HG02678 (cell line): ENCODE measurements around the gene TRPV5.

ENCODE experiments used
- ATAC-seq: cut with Tn5 transposase; IDR thresholded peaks from one replicate; pipeline ENCODE4 v1.9.1; 2021; ENCODE audit warnings: mild to moderate bottlenecking, moderate library complexity; ENCODE audit not compliant: unreplicated experiment

The TRPV5 gene

DNA sequence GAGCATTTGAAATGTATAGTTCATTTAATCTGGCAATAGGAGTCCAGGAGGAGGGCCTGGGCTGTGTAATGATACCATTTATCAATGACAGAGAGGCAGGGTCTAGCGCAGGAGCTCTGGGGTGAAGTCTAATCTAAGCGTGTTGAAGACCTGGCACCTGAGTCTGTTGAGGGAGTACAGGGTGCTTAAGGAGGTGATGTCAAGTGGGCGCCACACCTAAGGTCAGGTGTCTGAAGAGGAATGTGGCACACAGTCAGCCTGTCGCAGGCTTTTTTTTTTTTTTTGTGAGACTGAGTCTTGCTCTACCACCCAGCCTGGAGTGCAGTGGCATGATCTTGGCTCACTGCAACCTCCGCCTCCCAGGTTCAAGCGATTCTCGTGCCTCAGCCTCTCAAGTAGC lies 8.0 kb upstream of the TRPV5 start:
- ATAC-seq: no peak

- no peak for ATAC-seq
Observed at GRCh38 chr7:142940966-142941535, 7.5 kb upstream of the TRPV5 start.

- no peak for ATAC-seq
Observed at GRCh38 chr7:142939226-142939910, 5.8 kb upstream of the TRPV5 start, which contains the start of gene LLCFC1. TSS of gene LLCFC1 (plus strand) at chr7:142939484. CDS start at chr7:142939622, 138 bp downstream.

GRCh38 chr7:142938611-142939010 lies 5.1 kb upstream of the TRPV5 start:
- ATAC-seq: no peak

- no peak for ATAC-seq
Observed at GRCh38 chr7:142935941-142936565, 2.5 kb upstream of the TRPV5 start.

DNA sequence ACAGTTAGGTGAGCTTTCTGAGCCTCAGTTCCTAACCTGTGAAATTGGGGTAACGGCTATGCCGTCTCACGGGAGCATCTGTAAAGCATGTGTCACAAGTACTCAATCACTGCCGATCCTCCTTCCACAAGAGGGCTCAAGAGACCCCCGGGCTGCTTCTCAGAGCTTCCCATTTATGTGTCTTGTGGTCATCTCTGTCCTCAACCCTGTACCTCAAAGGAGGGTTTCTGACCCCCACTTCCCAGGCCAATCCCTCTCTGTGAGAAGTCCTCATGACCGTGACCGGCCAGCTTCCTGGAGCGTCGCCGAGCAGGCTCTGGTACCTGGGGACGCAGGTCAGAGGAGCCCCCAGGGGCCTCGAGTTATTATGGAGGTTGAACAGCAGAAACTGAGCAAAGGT lies 510 bp upstream of the TRPV5 start:
- ATAC-seq: no peak

DNA sequence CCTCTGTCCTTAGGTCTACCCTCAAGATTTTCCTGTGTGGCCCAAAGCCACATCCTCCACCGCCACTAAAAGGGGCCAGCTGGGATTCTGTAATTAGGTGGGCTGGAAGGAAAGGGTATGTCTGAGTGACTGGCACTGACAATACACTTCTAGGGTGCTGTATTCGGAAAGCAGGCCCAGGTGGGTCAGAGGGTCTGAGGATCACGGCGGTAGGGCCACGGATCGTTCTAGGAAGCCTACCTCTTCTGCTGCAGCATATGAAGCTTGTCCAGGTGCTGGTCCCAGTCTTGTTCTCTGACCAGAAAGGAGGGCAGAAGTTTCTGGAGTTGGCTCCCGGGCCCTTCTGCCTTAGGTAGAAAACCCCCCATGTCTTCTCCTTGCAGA lies 462 bp downstream of the TRPV5 start:
- no peak for ATAC-seq

- no peak for ATAC-seq
Observed at GRCh38 chr7:142932386-142933091, 1.0 kb downstream of the TRPV5 start.

DNA sequence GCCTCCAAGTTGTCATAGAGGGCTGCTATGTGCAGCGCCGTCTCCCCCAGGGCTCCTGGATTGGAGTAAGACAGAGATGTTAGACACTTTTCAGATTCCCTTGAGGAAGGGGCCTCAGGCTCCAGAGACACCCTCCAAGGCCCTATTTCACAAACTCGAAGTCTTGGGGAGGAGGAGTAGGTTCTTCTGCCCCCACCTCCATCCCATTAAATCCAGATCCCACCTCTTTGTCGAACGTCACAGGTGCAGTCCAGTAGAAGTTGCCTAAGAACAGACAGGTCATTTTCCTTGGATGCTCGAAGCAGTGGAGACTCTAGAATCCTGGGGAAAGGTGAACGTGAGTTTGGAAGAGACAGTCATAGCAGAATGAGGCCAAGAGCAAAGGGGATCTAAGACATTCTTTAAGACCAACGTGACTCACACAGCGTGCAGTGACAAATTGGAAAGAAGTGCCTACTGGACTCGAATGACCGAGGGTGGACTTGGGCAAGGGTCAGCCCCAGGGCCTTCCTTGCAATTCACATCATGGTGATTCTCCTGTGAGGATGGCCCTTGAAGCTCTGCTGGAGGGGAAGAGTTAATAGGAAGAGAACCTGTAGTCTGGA lies 3.3 kb downstream of the TRPV5 start:
- no peak for ATAC-seq

GRCh38 chr7:142927949-142928348 lies 5.6 kb downstream of the TRPV5 start:
- no peak for ATAC-seq

- no peak for ATAC-seq
Observed at GRCh38 chr7:142927085-142927745, 6.3 kb downstream of the TRPV5 start.

- no peak for ATAC-seq
Observed at GRCh38 chr7:142925413-142925812, 8.1 kb downstream of the TRPV5 start.

DNA sequence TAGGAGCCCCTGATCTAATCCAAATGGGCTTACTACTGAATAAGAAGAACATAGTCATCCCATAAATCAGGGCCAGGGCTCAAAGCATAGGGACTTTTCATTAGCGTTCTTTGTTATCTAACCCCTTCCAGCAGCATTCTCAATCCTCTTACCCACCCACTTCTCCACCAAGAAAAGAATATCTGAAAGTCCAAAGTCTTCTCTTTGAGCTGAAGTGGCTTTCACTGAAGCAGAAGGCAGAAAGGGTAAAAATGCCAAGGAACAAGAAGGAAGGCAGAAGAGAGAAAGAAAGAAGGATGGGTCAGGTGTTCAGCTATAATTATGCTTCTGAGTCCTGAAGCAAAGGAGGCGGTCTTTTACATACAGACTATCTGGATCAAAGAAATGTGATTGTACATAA lies 10.2 kb downstream of the TRPV5 start:
- ATAC-seq: no peak

GRCh38 chr7:142919656-142920055 lies 13.9 kb downstream of the TRPV5 start:
- ATAC-seq: no peak

DNA sequence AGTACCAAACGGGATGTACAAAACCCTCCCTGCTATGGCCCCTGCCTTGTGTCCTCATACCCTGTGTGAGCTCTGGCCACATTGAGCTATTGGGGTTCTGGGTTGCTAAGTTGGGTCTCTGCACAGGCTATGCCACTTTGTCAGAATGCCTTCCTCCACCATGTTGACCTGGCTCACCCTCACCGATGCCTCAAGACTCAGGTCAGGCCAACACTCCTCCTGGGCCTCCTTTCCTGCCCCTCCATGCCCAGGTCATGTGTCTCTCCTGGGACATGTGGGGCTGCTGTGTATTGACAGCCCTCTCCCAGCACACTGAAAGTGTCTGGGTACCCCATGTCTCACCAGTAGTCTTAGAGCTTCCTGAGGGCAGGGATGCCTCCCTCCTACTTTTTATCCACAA lies 14.6 kb downstream of the TRPV5 start:
- ATAC-seq: no peak

DNA sequence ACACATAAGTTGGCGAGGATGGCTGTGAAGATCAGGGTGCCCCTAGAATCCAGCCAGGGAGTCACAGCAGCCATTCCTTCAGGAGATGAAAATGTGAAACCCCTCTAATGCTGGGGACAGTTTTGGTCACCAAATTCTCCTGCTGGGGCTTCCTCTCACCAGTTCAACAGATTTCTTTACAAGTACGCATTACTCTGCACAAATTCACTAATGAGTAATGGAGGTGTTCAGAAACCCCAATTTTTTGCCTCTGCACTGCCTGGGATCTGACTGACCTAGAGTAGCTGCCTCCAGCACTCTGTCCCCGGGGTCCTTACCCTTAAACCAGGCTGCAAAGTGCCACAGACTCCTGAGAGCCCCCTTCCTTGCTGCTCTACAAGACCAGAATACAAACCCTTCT lies 16.1 kb downstream of the TRPV5 start:
- ATAC-seq: no peak

DNA sequence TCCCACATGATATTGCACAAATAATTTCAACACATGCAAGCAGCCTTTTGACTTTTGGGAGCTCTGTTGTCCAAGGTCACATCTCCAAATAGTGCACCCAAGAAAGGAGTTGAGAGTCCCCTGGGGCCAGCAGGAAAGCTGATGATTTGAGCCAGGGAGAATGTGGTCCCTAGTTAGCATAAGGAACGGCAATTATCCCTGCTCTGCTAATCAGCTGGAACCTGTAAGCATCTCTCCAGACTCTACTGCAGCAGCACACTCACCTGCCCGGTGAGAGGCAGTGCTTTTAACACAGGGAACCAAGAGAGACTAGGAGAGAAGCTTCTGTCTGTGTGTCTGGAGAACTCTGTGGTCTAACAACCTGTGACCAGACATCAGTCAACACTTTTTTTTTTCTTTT lies 17.0 kb downstream of the TRPV5 start:
- ATAC-seq: no peak

DNA sequence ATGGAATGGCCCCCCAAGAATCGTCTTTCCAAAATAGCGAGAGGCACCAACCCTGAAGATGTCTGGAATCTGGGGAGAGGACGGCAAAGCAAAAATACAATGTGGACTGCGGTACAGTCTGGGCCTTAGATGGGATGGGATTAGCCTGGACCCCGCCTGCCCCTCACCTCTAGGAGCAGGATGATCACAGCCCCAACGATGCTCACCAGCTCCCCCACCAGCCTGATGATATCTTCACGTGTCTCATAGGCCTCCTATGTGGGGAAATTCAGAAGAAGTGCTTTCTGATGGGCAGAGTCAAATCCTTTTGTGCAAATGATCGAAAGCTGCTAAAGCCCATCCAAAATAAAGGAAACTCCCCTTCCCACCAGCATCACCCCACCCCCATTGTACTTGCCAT lies 18.2 kb downstream of the TRPV5 start:
- no peak for ATAC-seq

- ATAC-seq: no peak
Observed at GRCh38 chr7:142914121-142914520, 19.4 kb downstream of the TRPV5 start.

GRCh38 chr7:142913566-142913965 lies 20.0 kb downstream of the TRPV5 start:
- ATAC-seq: no peak

- ATAC-seq: no peak
Observed at GRCh38 chr7:142913051-142913450, 20.5 kb downstream of the TRPV5 start.
